GM19468 (cell line): ENCODE data around the gene SNED1.

ENCODE experiments used
- ATAC-seq: cut with Tn5 transposase; IDR thresholded peaks from one replicate; pipeline ENCODE4 v1.9.1; 2021; ENCODE audit warnings: mild to moderate bottlenecking, moderate library complexity, moderate number of reproducible peaks; ENCODE audit not compliant: unreplicated experiment; ENCODE audit errors: extremely low read depth

SNED1 gene

GRCh38 chr2:241064008-241064801 is 65.8 kb downstream of the SNED1 start:
- no peak for ATAC-seq

GRCh38 chr2:241064802-241065354 is 66.5 kb downstream of the SNED1 start:
- ATAC-seq: no peak

GRCh38 chr2:241065355-241065803 is 67.0 kb downstream of the SNED1 start:
- ATAC-seq: no peak

GRCh38 chr2:241066171-241066892 is 67.9 kb downstream of the SNED1 start:
- no peak for ATAC-seq

GRCh38 chr2:241066893-241067341 is 68.5 kb downstream of the SNED1 start:
- no peak for ATAC-seq

- ATAC-seq: no peak
Observed at GRCh38 chr2:241067501-241068135, 69.2 kb downstream of the SNED1 start.

- no peak for ATAC-seq
Observed at GRCh38 chr2:241068136-241068941, 69.9 kb downstream of the SNED1 start.

GRCh38 chr2:241068942-241069810 is 70.8 kb downstream of the SNED1 start:
- no peak for ATAC-seq

- no peak for ATAC-seq
Observed at GRCh38 chr2:241069821-241070281, 71.4 kb downstream of the SNED1 start.

GRCh38 chr2:241070361-241070760 is 71.9 kb downstream of the SNED1 start:
- ATAC-seq: no peak

- ATAC-seq: no peak
Observed at GRCh38 chr2:241070811-241071676, 72.6 kb downstream of the SNED1 start.

- ATAC-seq: no peak
Observed at GRCh38 chr2:241071677-241072111, 73.3 kb downstream of the SNED1 start.

GRCh38 chr2:241072151-241072550 is 73.7 kb downstream of the SNED1 start:
- ATAC-seq: no peak

GRCh38 chr2:241072553-241073165 is 74.2 kb downstream of the SNED1 start:
- no peak for ATAC-seq

- no peak for ATAC-seq
Observed at GRCh38 chr2:241073166-241074064, 75.0 kb downstream of the SNED1 start.

- no peak for ATAC-seq
Observed at GRCh38 chr2:241074065-241074818, 75.8 kb downstream of the SNED1 start.
